ENCODE results near the gene RABGGTB. TPM values are rescaled to one million over a fixed set of nuclear protein-coding genes. Genes with fewer than 3 reads are reported as not detected.
"Not testable (repeated sequence)": the region's sequence is repeated elsewhere in the genome, so short reads cannot be mapped to it uniquely, and the experiment has no call there.

The RABGGTB gene
- total RNA-seq, 1 experiment from 2014 or later = 162 TPM

DNA sequence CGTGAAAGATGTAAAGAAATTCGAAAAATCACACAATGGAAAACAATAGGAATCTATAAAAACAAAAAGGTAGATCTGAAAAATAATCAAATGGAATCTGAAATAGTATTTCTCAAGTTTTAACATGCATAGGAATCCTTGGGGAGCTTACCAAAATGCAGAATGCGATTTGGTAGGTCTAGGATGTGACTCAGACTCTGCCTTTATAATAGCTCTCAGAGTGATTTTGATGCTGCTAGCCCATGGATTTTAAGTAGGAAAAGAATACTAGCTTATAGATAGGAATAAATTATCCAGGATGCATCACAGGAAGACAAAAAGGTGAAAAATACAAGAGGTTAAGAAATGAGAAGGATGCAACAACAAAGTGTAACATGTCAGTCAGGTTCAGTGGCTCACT is 14.1 kb upstream of the RABGGTB start:
- Histone ChIP-seq H4K91ac (ENCODE audit: insufficient read length, low read depth, low read length) (no peak overlapping the region), H4K20me1 (ENCODE audit: control insufficient read depth, insufficient read depth, insufficient read length) (no peaks in the 10 kb centered on the region), H3K4me2 (ENCODE audit: insufficient read depth, insufficient read length, low read length) (no peak overlapping the region), H3K14ac (ENCODE audit: insufficient read depth, low read length) (no peak overlapping the region), H2BK15ac (ENCODE audit: low read depth, low read length) (no peak overlapping the region), H2BK12ac (ENCODE audit: insufficient read length, low read depth, low read length) (no peak overlapping the region), H3K79me1 (ENCODE audit: insufficient read depth, low read depth, low read length, poor library complexity, severe bottlenecking) (no peaks in the 10 kb centered on the region), H2BK120ac (ENCODE audit: low read depth, low read length, poor library complexity, severe bottlenecking) (no peak overlapping the region), H3K23me2 (ENCODE audit: insufficient read length, low read depth, low read length, poor library complexity, severe bottlenecking) (no peaks in the 10 kb centered on the region), H3K79me2 (ENCODE audit: insufficient read depth, low read length) (no peaks in the 10 kb centered on the region), H3K4me1 (ENCODE audit: insufficient read depth, low read length) (no peaks in the 10 kb centered on the region), H2BK5ac (ENCODE audit: insufficient read length, low read length) (no peak overlapping the region), H3K9ac (ENCODE audit: extremely low read depth, insufficient read length, low read length) (no peak overlapping the region), H3K56ac (ENCODE audit: insufficient read length, low read depth, low read length) (no peak overlapping the region), H3K18ac (ENCODE audit: insufficient read length, low read depth, low read length) (no peak overlapping the region), H3K9me3 (ENCODE audit: control insufficient read depth, low read depth, low read length) (peaks cover under 1% of the 10 kb centered on the region), H3K4ac (ENCODE audit: low read depth, low read length) (no peak overlapping the region), H3K23ac (ENCODE audit: insufficient read length, low read depth, low read length) (no peak overlapping the region), H2AK5ac (ENCODE audit: insufficient read length, low read length) (no peak overlapping the region), H3K27me3 (ENCODE audit: insufficient read depth, low read length) (no peaks in the 10 kb centered on the region), H2AFZ (ENCODE audit: low read length) (no peak overlapping the region), H4K5ac (ENCODE audit: insufficient read length, low read depth, low read length) (no peak overlapping the region), H4K8ac (replicated peaks; ENCODE audit: insufficient read length, low read depth, low read length) (no peak overlapping the region), H2BK20ac (ENCODE audit: low read depth, low read length, poor library complexity, severe bottlenecking) (no peak overlapping the region), H3T11ph (ENCODE audit: low read length) (no peak overlapping the region), H3K27ac (ENCODE audit: insufficient read length, low read depth, low read length) (no peak overlapping the region)
- peaks cover 16 to 18% of the 10 kb centered on the region in 2 experiments for H3K4me1 Mint-ChIP-seq
- H3K27ac Mint-ChIP-seq = peak overlapping the region in 1 of 3 experiments; percentile 36; a peak in 2 of 7 replicates
- peaks cover 0 to 3% (median 3%) of the 10 kb centered on the region in 3 experiments; a peak in 3 of 7 replicates for H3K36me3 Mint-ChIP-seq (ENCODE audit: insufficient read depth in 1 of 3, low read depth in 3 of 3)
- H3K27me3 Mint-ChIP-seq (ENCODE audit: low read depth) = no peaks in the 10 kb centered on the region
- WGBS (ENCODE audit: extremely low coverage, insufficient read length, low lambda C conversion rate) = no CpG with 5 or more reads among the region's 3 CpGs
- peaks cover 4 to 8% of the 10 kb centered on the region in 2 experiments; a peak in 2 of 5 replicates for H3K9me3 Mint-ChIP-seq
- no peak for DNase-seq
- TF ChIP-seq, protein P1, sequence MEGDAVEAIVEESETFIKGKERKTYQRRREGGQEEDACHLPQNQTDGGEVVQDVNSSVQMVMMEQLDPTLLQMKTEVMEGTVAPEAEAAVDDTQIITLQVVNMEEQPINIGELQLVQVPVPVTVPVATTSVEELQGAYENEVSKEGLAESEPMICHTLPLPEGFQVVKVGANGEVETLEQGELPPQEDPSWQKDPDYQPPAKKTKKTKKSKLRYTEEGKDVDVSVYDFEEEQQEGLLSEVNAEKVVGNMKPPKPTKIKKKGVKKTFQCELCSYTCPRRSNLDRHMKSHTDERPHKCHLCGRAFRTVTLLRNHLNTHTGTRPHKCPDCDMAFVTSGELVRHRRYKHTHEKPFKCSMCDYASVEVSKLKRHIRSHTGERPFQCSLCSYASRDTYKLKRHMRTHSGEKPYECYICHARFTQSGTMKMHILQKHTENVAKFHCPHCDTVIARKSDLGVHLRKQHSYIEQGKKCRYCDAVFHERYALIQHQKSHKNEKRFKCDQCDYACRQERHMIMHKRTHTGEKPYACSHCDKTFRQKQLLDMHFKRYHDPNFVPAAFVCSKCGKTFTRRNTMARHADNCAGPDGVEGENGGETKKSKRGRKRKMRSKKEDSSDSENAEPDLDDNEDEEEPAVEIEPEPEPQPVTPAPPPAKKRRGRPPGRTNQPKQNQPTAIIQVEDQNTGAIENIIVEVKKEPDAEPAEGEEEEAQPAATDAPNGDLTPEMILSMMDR (conservative IDR thresholded peaks at IDR 0.05) = no peak
- no peak overlapping the region for H3K4me3 Mint-ChIP-seq

DNA sequence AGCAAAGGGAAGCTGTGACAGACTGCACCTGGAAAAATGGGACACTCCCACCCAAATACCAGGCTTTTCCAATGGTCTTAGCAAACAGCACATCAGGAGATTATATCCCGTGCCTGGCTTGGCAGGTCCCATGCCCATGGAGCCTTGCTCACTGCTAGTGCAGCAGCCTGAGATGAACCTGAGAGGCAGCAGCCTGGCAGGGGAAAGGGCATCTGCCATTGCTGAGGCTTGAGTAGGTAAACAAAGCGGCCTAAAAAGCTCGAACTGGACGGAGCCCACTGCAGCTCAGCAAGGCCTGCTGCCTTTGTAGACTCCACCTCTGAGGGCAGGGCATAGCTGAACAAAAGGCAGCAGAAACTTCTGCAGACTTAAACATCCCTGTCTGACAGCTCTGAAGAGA is 8.2 kb upstream of the RABGGTB start:
- H4K91ac ChIP-seq (ENCODE audit: insufficient read length, low read depth, low read length); H3K4me1 ChIP-seq (ENCODE audit: insufficient read depth, low read length); H3K27ac Mint-ChIP-seq; H4K20me1 ChIP-seq (ENCODE audit: control insufficient read depth, insufficient read depth, insufficient read length); DNase-seq; H2BK20ac ChIP-seq (ENCODE audit: low read depth, low read length, poor library complexity, severe bottlenecking); H3K27ac ChIP-seq (ENCODE audit: insufficient read length, low read depth, low read length); H3T11ph ChIP-seq (ENCODE audit: low read length); H2AK5ac ChIP-seq (ENCODE audit: insufficient read length, low read length); H3K14ac ChIP-seq (ENCODE audit: insufficient read depth, low read length); H4K5ac ChIP-seq (ENCODE audit: insufficient read length, low read depth, low read length); H3K23me2 ChIP-seq (ENCODE audit: insufficient read length, low read depth, low read length, poor library complexity, severe bottlenecking); H3K23ac ChIP-seq (ENCODE audit: insufficient read length, low read depth, low read length); H3K27me3 ChIP-seq (ENCODE audit: insufficient read depth, low read length); H3K18ac ChIP-seq (ENCODE audit: insufficient read length, low read depth, low read length); H3K4me1 Mint-ChIP-seq; H2AFZ ChIP-seq (ENCODE audit: low read length); H3K4me3 Mint-ChIP-seq; H3K79me1 ChIP-seq (ENCODE audit: insufficient read depth, low read depth, low read length, poor library complexity, severe bottlenecking); H2BK12ac ChIP-seq (ENCODE audit: insufficient read length, low read depth, low read length); H3K56ac ChIP-seq (ENCODE audit: insufficient read length, low read depth, low read length); H3K9me3 ChIP-seq (ENCODE audit: control insufficient read depth, low read depth, low read length); H2BK120ac ChIP-seq (ENCODE audit: low read depth, low read length, poor library complexity, severe bottlenecking); H2BK15ac ChIP-seq (ENCODE audit: low read depth, low read length); H4K8ac ChIP-seq (replicated peaks; ENCODE audit: insufficient read length, low read depth, low read length); H3K9ac ChIP-seq (ENCODE audit: extremely low read depth, insufficient read length, low read length); H2BK5ac ChIP-seq (ENCODE audit: insufficient read length, low read length); H3K4ac ChIP-seq (ENCODE audit: low read depth, low read length); H3K4me2 ChIP-seq (ENCODE audit: insufficient read depth, insufficient read length, low read length); H3K79me2 ChIP-seq (ENCODE audit: insufficient read depth, low read length): not testable (repeated sequence)
- peaks cover 0 to 12% (median 10%) of the 10 kb centered on the region in 3 experiments; a peak in 4 of 7 replicates for H3K36me3 Mint-ChIP-seq (ENCODE audit: insufficient read depth in 1 of 3, low read depth in 3 of 3)
- no CpG with 5 or more reads among the region's 4 CpGs for WGBS (ENCODE audit: extremely low coverage, insufficient read length, low lambda C conversion rate)
- peaks cover 11 to 20% of the 10 kb centered on the region in 2 experiments for H3K9me3 Mint-ChIP-seq
- H3K27me3 Mint-ChIP-seq (ENCODE audit: low read depth) = peaks cover 23% of the 10 kb centered on the region
